NCI-H146 (cell line): Measurements from ENCODE around the gene ZDHHC4.
A peak's percentile ranks its signal among the peaks of the same experiment; 100 is the strongest.
"Not testable (repeated sequence)": the region's sequence is repeated elsewhere in the genome, so short reads cannot be mapped to it uniquely, and the experiment has no call there.

Experiments used
- DNase-seq: peaks from one replicate; lab custom pipeline; 2025; lab: John Stamatoyannopoulos, UW

ZDHHC4 gene

DNA sequence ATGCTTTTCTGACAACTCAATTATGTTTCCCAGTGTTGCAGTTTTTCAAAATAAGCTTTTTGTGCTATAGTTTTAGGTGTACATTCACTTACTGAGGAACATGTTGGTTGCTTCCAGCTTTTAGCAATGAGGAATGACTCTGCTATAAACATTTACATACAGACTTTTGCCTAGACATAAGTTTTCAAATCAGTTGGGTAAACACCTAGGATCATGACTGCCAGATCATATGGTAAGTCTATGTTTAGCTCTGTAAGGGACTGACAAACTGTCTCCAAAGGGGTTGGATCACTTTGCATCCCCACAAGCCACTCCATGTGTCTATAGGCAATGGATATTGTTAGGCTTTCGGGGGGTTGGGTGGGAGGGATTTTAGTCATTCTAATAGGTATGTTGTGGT is 15.1 kb upstream of the ZDHHC4 start:
- no peak for DNase-seq

DNA sequence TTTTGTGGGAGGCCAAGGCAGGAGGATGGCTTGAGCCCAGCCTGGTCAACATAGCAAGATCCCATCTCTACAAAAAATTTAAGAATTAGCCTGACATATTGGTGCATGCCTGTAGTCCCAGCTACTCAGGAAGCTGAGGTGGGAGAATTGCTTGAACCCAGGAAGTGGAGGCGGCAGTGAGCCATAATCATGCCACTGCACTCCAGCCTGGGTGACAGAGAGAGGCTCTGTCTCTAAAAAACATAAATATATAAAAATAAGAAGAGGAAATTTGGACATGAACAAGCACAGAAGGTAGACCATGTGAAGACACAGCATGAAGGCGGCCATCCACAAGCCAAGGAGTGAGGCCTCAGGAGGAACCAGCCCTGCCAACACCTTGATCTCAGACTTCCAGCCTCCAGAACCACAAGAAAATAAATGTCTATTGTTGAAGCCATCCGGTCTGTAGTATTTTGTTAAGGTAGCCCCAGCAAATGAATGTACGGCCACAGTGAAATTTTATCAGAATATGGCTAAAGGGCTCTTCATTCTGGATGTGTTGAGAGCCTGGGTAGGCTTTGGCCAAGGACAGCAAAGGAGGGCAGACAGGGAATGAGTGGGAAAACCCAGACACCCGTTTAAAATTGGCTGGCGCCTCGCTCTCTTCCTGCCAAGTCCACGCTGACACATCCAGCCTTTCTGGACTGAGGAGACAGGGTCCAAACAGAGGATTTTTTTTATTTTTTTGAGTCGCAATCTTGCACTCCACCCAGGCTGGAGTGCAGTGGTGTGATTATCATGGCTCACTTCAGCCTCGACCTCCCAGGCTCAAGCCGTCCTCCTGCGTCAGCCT is 13.1 kb upstream of the ZDHHC4 start:
- no peak for DNase-seq

DNA sequence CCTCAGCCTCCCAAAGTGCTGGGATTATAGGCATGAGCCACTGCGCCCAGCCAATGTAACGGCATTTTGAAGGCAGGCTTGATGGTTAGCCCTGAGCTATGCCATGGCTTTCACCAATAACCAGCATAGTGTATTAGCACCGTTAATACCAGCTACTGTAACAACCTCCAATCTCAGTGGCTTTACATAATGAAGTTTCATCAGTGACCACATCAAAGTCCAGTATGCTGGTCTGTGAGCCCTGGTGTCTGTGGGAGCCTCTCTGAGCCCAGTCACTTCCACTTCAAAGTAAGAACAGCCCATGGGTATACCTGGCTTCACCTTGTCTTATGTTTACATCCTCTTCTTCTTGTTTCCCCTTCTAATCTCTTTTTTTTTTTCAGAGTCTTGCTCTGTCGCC is 11.6 kb upstream of the ZDHHC4 start:
- DNase-seq, result no peak

DNA sequence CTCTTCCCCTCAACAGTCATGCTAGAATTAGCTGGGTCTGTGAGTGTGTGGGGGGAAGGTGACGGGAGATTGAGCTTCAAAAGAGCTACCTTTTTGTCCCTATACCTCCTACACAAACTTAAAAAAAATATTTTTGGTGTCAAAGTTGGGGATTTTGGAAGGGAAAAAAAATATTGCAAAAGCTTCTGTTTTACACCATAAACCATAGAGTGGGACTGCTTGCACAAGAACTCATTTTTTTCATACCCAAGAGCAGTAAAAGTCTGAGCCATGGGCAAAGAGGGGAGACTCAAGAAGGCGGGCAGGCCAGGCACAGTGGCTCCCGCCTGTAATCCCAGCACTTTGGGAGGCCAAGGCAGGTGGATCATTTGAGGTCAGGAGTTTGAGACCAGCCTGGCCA is 9.4 kb upstream of the ZDHHC4 start:
- DNase-seq, result no peak

DNA sequence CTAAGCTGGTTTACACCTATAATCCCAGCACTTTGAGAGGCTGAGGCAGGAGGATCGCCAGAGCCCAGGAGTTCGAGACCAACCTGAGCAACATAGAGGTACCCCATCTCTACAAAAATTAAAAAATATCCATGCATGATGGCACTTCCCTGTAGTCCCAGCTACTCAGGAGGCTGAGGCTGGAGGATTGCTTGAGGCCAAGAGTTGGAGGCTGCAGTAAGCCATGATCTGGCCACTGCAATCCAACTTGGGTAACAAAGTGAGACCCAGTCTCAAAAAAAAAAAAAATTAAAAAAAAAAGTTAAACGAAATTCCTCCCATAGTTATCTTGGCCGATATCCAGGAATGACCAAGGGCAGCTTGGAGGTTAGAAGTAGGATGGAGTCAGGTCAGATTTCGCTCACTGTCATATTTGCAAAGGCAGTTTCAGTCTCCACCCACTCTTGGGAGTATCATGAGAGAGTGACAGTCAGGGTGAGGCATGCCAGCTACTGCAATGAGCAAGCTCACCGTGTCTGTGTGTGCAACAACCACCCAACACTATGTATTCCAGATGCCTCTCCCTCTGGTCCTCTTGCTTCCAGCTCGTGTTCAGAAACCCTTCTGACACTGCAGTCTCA is 6.0 kb upstream of the ZDHHC4 start:
- DNase-seq, result no peak

DNA sequence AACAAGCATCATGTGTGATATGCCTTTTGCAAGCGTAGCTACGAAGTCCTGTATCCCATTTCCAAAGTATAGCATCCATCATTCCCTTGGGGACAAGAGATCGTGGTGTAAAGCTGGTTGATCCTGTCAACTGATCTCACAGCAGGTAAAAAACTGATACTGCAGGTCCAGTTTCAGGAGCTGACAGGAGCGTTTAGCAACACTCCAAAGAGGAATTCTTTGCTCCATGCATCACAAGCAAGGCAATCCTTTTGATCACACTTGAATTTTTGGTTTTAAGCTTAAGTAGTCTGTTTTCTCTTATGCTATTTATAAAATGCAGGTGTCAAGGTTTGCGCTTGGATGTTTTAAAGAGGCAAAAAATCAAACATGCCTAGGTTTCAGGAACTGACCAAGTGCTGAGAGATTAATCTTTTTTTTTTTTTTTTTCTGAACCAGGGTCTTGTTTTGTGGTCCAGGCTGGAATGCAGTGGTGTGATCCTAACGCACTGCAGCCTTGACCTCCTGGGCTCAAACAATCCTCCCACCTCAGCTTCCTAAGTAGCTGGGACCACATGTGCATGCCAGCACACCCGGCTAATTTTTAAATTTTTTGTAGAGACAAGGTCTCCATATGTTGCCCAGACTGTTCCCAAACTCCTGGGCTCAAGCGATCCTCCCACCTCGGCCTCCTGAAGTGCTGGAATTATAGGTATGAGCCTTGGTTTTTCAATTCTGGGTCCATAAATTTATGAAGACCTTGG is 1.8 kb upstream of the ZDHHC4 start:
- no peak for DNase-seq

DNA sequence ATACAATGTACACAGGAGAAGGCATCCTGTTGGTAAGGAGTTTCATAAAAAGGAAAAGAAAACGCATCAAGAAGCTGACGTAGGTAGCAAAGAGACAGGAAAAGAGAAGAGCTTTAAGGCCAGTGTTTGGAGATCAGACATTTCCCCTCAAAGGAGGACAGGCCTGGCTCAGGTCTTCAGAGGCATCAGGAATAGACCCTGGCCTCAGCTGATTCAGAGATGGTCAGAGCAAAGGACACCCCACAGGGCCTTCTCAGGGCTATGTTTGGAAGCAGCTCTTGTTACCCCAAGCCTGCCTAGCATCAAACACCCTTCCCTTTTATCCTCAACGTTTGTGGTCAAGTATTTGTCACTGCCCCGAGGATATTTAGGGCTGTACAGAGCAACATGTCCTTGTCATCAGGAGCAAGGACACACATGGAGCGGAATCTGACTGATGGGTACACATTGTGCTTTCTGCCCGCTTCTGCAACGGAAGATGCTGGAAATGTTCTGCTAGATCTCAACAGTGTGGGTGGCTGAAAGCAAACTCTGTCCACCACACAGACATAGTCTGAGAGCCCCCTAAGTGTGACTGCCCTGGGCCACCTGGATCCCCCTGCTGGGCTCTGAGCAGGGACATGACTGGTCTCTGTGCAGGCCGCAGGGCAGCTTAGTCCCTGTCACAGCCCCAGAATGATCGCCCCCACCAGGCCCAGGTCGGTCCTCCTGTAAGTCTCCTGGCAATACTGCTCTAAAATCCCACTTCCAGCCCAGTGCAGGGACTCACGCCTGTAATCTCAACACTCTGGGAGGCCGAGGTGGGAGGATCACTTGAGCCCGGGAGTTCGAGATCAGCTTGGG is 1.0 kb upstream of the ZDHHC4 start:
- peak; percentile 29 for DNase-seq

DNA sequence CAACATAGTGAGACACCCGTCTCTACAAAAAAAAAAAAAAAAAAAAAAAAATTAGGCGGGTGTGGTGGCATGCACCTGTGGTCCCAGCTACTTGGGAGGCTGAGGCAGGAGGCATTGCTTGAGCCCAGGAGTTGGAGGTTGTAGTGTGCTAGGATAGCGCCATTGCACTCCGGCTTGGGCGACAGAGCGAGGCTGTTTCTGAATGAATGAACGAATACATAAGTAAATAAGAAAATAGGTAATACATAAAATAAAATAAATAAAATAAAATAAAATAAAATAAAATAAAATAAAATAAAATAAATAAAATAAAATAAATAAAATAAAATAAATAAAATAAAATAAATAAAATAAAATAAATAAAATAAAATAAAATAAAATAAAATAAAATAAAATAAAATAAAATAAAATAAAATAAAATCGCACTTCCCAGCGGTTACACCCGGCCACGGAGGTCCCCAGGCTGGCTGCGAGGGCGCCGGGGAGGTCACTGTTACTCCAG is 336 bp upstream of the ZDHHC4 start:
- DNase-seq, result peak; percentile 29

DNA sequence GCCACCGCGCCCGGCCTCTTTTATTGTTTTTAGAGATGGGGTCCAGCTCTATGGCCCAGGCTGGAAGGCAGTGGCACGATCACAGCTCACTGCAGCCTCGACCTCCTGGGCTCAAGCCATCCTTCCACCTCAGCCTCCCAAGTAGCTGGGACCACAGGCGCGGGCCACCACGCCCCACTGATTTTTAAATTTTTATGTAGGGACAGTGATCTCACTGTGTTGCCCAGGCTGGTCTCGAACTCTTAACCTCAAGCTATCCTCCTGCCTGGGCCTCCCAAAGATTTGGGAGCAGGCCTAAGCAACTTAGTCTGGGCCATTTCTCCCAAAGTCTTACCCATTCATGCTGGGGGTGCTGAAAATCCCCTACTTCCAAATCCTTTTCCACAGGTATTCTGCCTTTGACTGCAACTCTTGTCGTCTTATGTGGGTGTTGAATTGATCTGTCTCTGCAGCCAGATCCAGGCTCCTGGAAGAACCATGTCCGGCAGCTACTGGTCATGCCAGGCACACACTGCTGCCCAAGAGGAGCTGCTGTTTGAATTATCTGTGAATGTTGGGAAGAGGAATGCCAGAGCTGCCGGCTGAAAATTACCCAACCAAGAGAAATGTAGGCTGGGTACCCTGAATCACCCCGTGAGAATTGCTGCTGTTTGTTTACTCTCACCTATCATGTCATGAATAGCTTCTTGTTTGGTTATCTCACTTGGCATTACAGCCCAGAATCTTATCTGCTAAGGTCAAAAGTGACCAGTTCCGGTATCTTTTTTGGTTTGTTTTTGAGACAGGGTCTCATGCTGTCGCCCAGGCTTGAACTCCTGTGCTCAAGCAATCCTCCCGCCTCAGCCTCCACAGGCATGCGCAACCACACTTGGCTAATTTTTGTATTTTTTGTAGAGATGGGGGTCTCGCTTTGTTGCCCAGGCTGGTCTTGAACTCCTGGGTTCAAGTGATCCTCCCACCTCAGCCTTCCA is 1.1 kb downstream of the ZDHHC4 start:
- DNase-seq, result no peak

DNA sequence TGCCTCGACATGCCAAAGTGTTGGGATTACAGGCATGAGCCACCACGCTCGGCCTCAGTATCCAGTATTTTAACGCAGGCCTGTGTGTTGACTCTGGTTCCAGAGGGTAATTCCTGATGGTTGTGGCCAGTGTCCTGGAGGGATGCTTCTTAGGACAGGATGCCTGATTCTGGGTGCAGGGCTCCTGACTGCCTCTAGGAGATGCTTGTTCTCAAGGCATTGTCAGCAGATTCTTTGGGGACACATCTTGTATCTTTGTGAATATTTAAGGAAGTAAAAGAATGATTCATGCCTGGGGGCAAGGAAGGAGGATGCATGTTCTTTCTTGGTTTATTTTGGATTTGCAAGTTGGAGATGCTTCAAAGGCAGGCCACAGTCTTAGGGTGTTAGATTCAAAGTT is 2.2 kb downstream of the ZDHHC4 start:
- DNase-seq, result no peak

DNA sequence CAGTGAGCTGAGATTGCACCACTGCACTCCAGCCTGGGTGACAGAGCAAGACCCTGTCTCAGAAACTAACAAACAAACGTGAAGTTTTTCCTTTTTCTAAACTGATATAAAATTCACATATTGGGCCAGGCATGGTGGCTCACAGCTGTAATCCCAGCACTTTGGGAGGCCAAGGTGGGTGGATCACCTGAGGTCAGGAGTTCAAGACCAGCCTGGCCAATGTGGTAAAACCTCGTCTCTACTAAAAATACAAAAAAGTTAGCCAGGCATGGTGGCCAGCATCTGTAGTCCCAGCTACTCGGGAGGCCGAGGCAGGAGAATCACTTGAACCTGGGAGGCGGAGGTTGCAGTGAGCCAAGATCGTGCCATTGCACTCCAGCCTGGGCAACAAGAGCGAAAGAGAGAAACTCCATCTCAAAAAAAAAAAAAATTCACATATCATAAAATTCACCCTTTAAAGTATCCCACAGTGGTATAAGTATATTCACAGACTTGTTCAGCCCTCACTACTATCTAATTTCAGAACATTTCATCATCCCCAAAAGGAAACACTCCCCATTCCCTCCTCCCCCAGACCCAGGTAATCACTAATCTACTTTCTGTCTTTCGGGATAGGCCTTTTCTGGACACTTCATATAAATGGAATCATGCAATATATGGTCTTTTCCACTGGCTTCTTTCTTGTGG is 8.6 kb downstream of the ZDHHC4 start:
- DNase-seq, result not testable (repeated sequence)

DNA sequence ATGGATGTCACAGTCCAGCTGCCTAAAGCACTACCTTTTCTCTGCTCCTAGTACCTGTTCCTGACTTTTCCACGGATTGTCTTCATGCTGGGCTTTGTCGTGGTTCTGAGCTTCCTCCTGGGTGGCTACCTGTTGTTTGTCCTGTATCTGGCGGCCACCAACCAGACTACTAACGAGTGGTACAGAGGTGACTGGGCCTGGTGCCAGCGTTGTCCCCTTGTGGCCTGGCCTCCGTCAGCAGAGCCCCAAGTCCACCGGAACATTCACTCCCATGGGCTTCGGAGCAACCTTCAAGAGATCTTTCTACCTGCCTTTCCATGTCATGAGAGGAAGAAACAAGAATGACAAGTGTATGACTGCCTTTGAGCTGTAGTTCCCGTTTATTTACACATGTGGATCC is 11.3 kb downstream of the ZDHHC4 start:
- DNase-seq, result no peak

DNA sequence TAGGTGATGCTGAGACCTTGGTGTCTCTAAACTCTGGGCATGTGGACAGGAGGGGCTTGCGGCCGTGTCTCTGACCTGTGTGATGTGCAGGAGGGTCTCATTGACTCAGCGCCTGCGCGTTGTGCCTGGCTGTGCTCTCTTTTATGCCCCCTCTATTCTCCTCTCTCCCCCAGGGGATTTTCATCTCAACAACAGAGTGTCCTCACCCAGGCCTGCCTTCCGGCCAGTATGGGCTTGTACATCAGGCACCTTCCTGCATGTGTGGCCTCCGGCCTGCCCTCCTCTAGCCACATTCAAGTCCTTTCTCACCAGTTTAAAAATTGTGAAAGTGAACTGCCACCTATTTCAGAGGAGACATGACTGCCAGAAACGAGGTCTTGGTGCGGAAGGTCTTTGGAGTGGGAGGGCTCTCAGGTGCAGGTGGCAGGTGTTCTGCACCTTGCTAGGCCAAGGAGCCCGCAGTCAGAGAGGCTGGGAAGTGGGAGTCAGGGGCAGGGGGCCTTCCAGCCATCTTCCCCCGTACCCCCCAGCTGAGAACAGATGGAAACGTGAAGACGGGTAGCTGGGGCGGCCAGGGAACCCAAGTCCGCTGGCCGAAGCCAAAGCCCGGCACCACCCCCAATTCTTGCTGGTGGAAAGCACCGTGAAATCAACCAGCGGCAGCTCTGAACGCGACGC is 12.0 kb downstream of the ZDHHC4 start:
- DNase-seq, result no peak

DNA sequence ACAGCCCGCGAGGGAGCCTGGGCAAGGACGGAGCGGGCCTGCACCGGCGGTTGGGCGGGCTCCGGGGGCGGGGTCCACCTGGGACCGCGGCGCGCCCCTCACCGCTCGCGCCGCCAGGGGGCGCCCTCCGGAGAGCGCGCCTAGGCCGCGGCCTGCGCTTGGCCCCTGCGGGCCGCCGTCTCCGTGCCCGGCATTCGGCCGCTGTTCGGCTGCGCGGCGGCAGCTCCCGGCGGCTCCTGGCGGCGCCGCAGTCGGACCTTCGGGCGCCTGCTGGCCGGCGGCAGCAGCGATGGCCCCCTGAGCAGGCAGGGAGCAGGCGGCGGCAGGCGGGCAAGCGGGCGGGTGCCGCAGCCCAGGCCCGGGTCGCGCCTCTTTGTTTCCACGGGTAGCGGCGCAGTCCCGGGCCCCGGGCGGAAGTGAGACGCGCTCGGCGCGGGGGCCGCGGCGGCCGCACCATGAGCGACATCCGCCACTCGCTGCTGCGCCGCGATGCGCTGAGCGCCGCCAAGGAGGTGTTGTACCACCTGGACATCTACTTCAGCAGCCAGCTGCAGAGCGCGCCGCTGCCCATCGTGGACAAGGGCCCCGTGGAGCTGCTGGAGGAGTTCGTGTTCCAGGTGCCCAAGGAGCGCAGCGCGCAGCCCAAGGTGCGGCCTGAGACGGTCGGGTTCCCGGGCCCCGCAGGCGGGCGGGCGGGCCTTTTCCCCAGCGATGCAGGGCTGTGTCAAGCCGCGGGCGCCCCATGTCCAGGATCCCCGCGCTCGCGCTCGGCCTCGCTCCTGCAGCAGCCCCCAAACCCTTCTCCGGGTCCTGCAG is 12.8 kb downstream of the ZDHHC4 start, which contains the start of gene INTS15:
Gene INTS15 (plus strand): TSS at position 193 of the 816 bp plus-strand sequence. CDS start 263 bp downstream, at position 456.
- peak; percentile 77 for DNase-seq

DNA sequence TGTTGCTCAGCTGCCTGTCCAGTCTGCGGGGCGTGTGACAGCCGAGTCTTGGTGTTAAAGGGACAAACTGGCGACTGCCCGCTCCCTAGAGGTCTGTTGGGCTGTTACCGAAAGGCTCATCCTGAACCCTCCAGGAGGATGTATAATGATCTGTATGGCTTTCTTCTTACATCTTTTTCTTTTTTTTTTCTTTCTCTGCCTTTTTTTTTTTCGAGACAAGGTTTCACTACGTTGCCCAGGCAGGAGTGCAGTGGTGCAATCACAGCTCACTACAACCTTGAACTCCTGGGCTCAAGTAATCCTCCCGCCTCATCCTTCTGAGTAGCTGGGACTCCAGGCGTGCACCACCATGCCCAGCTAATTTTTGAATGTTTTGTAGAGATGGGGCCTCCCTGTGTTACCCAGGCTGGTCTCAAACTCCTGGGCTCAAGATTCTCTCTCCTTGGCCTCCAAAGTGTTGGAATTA is 13.4 kb downstream of the ZDHHC4 start:
- DNase-seq, result no peak

DNA sequence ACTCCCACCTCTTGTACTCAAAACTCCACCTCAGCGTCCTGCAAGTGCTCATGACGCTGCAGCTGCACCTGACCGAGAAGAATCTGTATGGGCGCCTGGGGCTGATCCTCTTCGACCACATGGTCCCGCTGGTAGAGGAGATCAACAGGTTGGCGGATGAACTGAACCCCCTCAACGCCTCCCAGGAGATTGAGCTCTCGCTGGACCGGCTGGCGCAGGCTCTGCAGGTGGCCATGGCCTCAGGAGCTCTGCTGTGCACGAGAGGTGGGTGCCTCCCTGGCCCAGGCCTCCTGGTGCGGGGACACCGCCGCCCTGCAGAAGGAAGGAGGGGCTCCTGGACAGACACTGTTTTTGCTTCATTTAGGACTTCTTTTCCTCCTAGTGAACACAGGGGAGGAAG is 22.8 kb downstream of the ZDHHC4 start:
- no peak for DNase-seq

DNA sequence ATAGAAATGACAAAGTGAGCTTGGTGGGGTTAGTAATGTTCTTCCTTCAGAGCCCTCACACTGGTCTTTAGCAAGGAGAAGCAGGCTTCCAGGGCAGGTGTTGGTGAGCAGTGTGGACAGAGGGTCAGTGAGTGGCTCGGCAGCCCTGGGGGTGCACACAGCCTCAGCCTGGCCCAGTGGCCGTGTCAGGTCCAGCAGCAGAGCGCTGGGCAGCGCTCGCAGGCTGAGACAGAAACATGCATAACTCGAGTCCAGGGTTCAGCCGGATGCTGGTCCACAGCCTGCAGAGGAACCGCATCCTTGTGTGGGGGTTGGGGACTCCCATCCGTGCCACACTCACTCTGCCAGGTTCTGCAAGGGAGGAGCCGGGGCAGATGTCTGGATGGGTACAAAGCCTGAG is 27.2 kb downstream of the ZDHHC4 start:
- DNase-seq, result no peak

DNA sequence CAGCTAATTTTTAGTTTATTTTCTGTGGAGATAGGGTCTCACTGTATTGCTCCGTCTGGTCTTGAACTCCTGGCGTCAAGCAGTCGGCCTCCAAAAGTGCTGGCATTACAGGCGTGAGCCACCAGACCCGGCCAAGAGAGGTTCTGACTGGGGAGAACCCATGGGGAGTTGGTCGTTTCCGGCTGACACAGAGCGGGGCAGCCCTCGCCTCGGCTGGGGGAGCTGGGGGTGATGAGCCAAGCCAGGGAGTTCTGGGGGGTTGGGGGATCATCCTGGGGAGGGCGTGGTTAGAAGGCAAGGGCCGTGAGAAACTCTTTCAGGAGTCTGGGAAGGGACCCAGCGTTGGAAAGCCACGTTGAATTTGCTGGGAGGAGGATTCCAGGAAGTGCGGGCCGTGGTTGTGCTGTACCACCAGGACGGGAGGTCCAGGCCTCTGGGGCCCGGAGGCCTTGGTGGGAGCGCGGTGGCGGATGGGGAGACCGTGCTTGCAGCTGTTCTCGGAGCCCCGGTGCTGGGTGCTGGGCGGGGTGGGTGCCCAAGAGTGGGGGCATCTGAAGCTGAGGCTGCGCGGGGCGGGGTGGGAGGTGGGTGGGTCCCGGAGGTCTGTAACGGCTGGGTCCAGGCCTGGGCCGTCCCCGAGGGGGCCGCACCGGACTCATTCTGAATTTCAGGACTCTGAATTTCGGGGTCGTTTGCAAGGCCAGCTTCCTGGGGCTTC is 29.8 kb downstream of the ZDHHC4 start:
- no peak for DNase-seq
